ENCODE data around the gene NISCH. TPM values are rescaled to one million over a fixed set of nuclear protein-coding genes. Genes with fewer than 3 reads are reported as not detected.

NISCH gene
- total and polyA plus RNA-seq, 2 donors (not counting 1 experiment from before 2014, with no cell fraction given) = 130 to 169 TPM

- Histone ChIP-seq H4K20me1 (ENCODE audit: control insufficient read depth, insufficient read depth, low read length, poor library complexity, severe bottlenecking) (no peaks in the 10 kb centered on the region), H2AFZ (ENCODE audit: insufficient read depth, low read depth, low read length, poor library complexity, severe bottlenecking) (no peak overlapping the region), H3K9me3 (ENCODE audit: control extremely low read depth in 1 of 3, control insufficient read depth in 2 of 3, insufficient read depth in 1 of 3, low read length in 2 of 3) (no peaks in the 10 kb centered on the region), H3K4me3 (ENCODE audit: control extremely low read depth in 1 of 5, extremely low read depth in 1 of 5, insufficient read depth in 1 of 5, low read depth in 2 of 5, low read length in 4 of 5) (no peak overlapping the region), H3K4me1 (ENCODE audit: control insufficient read depth in 2 of 2, insufficient read depth in 2 of 2, low read length in 2 of 2) (peaks cover 0 to 13% of the 10 kb centered on the region in 2 donors), H3K79me2 (ENCODE audit: control insufficient read depth, insufficient read depth, low read length) (peaks cover 11% of the 10 kb centered on the region), H3K27me3 (replicated peaks in 1 of 4; ENCODE audit: control extremely low read depth in 1 of 4, control insufficient read depth in 3 of 4, insufficient read depth in 4 of 4, low read length in 3 of 4) (no peaks in the 10 kb centered on the region), H3K9ac (ENCODE audit: low read length) (no peak overlapping the region), H3K36me3 (replicated peaks in 1 of 2; ENCODE audit: control extremely low read depth in 1 of 2, control insufficient read depth in 1 of 2, extremely low read depth in 1 of 2, insufficient read depth in 2 of 2, low read length in 1 of 2) (no peaks in the 10 kb centered on the region), H3K4me2 (replicated peaks; ENCODE audit: low read depth, low read length, poor library complexity, severe bottlenecking) (no peak overlapping the region), H3K27ac (ENCODE audit: low read length in 2 of 2) (no peak overlapping the region)
- Mint-ChIP-seq H3K9me3 (ENCODE audit: insufficient read depth) (no peaks in the 10 kb centered on the region), H3K4me3 (no peak overlapping the region), H3K4me1 (peaks cover 6% of the 10 kb centered on the region), H3K27ac (no peak overlapping the region), H3K27me3 (no peaks in the 10 kb centered on the region)
- CTCF ChIA-PET = interaction anchor here (0.9 to 5.7 kb wide), 18 partner anchors 10 to 464 kb away, joined by 3 to 61 read pairs (median 4); partner anchors contain the start of genes NISCH and TLR9
- intact Hi-C loops (cut with micrococcal nuclease) = loop anchor here (1.0 to 2.0 kb wide), 4 partner anchors 19 to 446 kb away; no protein-coding TSS in a partner anchor
- DNase-seq = no peak
- ATAC-seq (ENCODE audit: low read depth) = no peak
- POLR2A ChIA-PET = no interaction called here
- 91% methylated on average over 11 of the region's 12 CpGs for WGBS (ENCODE audit: insufficient coverage)
- no peak for TF ChIP-seq CTCF (IDR thresholded peaks at IDR 0.05)
- no peak for TF ChIP-seq EZH2 (IDR thresholded peaks at IDR 0.05; ENCODE audit: borderline replicate concordance, insufficient read depth, low read depth, low read length, poor library complexity, severe bottlenecking)
Observed at GRCh38 chr3:52447512-52448355, 7.7 kb upstream of the NISCH start.
